ENCODE data around the gene ANKRD10.

DNA sequence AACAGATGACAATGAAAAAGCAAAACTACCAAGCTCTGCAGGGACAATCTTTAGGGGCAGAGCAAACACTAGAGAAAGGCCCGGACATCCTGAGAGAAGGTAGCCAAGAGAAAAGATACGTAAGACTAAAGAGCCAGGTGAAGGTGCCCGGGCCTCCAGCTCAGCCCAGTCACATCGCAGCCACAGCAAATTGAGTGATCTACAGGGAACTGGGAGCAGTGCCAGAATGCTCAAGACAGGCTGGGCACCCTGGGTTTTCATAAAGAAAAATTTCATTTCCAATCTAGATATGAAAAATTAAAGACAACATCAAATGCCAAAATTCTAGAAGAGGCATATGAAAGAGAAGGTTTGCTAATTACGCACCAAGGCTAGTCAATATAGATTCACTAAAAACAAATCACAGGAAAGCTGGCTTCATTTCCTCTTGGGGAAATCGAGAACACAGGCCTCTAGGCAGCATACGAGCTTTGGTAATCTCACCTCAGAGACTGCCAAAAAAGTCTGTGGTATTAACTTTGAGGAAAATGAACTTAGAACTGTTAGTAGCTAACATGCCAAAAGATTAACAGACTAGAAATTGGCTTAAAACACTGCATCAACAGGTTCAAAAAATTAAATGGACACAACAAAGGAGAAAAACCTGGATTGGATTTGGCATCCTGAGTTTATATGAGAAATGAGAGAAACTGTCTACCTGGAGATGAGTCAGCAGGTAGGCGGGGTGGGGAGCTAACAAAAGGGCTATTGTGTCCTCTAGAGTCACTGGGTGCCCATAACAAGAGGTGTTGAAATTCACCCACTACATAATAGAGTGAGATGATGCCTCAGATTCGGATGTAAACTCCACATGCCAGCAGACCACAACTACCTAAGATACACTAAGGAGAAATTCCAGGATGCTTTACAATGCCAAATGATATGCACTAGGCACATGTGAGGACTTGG is 6.6 kb downstream of the ANKRD10 start:
- TF ChIP-seq, protein P1, sequence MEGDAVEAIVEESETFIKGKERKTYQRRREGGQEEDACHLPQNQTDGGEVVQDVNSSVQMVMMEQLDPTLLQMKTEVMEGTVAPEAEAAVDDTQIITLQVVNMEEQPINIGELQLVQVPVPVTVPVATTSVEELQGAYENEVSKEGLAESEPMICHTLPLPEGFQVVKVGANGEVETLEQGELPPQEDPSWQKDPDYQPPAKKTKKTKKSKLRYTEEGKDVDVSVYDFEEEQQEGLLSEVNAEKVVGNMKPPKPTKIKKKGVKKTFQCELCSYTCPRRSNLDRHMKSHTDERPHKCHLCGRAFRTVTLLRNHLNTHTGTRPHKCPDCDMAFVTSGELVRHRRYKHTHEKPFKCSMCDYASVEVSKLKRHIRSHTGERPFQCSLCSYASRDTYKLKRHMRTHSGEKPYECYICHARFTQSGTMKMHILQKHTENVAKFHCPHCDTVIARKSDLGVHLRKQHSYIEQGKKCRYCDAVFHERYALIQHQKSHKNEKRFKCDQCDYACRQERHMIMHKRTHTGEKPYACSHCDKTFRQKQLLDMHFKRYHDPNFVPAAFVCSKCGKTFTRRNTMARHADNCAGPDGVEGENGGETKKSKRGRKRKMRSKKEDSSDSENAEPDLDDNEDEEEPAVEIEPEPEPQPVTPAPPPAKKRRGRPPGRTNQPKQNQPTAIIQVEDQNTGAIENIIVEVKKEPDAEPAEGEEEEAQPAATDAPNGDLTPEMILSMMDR (IDR thresholded peaks at IDR 0.05) = no peak
- no peak for TF ChIP-seq POLR2A (IDR thresholded peaks at IDR 0.05)
